HEK293 (cell line): ENCODE measurements around the gene AGAP3.

Source experiments
- YY1 ChIP-seq: fragments of 450-650 bp; formaldehyde crosslinking; IDR thresholded peaks from 2 replicates; pipeline ENCODE4 v1.5.1; 2018; ENCODE audit warnings: missing biosample characterization, missing genetic modification characterization
- ZBTB7A ChIP-seq: fragments of 450-650 bp; formaldehyde crosslinking; IDR thresholded peaks from 2 replicates; pipeline ENCODE4 v1.5.1; 2016; ENCODE audit warnings: low read depth, missing biosample characterization, missing genetic modification characterization
- ZNF121 ChIP-seq: fragments of 450-650 bp; formaldehyde crosslinking; IDR thresholded peaks from 2 replicates; pipeline ENCODE4 v1.5.1; 2016; ENCODE audit warnings: missing biosample characterization, missing genetic modification characterization
- ZNF146 ChIP-seq: fragments of 450-650 bp; formaldehyde crosslinking; IDR thresholded peaks from 2 replicates; pipeline ENCODE4 v1.5.1; 2016; ENCODE audit warnings: missing biosample characterization, missing genetic modification characterization
- TF ChIP-seq, protein P1 (sequence below): fragments of 450-650 bp; formaldehyde crosslinking; IDR thresholded peaks from 2 replicates; pipeline ENCODE4 v1.5.1; 2016; ENCODE audit warnings: missing biosample characterization, missing genetic modification characterization
- TF ChIP-seq, protein P2 (sequence below): fragments of 450-650 bp; formaldehyde crosslinking; IDR thresholded peaks from 2 replicates; pipeline ENCODE4 v1.5.1; 2016; ENCODE audit warnings: missing biosample characterization, missing genetic modification characterization
- TF ChIP-seq, protein P3 (sequence below): fragments of 450-650 bp; formaldehyde crosslinking; optimal IDR thresholded peaks from 2 replicates; pipeline ENCODE3; 2016; ENCODE audit warnings: missing biosample characterization, mild to moderate bottlenecking, missing genetic modification characterization
- TF ChIP-seq, protein P4 (sequence below): fragments of 450-650 bp; formaldehyde crosslinking; IDR thresholded peaks from 2 replicates; pipeline ENCODE4 v1.5.1; 2016; ENCODE audit warnings: missing biosample characterization, missing genetic modification characterization
- TF ChIP-seq, protein P5 (sequence below): fragments of 450-650 bp; formaldehyde crosslinking; IDR thresholded peaks from 2 replicates; pipeline ENCODE4 v1.5.1; 2016; ENCODE audit warnings: missing biosample characterization, missing genetic modification characterization

DNA sequence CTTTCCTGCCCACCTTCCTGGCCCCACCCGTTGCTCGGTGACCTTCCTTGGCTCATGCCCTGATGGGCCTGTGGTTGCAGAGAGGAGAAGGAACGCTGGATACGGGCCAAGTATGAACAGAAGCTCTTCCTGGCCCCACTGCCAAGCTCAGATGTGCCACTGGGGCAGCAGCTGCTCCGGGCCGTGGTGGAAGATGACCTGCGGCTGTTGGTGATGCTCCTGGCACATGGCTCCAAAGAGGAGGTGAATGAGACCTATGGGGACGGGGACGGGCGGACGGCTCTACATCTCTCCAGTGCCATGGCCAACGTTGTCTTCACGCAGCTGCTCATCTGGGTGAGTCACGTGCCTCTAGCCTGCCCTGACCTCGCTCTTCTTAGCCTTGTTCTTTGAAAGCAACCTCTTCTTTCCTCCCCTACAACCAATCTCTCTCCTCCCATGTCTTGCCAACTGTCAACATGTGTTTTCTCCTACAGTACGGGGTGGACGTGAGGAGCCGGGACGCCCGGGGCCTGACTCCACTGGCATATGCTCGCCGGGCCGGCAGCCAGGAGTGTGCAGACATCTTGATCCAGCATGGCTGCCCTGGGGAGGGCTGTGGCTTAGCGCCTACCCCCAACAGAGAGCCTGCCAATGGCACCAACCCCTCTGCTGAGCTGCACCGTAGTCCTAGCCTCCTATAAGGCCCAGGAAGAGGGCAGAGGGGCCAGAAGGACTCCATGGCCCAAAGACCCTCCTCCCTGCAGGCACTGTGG is 57.2 kb downstream of the AGAP3 start:
- TF ChIP-seq ZNF146 (tag by site-specific recombination) (no peak), YY1 (tag by site-specific recombination) (no peak), ZBTB7A (tag by site-specific recombination) (no peak), ZNF121 (tag by site-specific recombination) (no peak)
- TF ChIP-seq, protein P1, sequence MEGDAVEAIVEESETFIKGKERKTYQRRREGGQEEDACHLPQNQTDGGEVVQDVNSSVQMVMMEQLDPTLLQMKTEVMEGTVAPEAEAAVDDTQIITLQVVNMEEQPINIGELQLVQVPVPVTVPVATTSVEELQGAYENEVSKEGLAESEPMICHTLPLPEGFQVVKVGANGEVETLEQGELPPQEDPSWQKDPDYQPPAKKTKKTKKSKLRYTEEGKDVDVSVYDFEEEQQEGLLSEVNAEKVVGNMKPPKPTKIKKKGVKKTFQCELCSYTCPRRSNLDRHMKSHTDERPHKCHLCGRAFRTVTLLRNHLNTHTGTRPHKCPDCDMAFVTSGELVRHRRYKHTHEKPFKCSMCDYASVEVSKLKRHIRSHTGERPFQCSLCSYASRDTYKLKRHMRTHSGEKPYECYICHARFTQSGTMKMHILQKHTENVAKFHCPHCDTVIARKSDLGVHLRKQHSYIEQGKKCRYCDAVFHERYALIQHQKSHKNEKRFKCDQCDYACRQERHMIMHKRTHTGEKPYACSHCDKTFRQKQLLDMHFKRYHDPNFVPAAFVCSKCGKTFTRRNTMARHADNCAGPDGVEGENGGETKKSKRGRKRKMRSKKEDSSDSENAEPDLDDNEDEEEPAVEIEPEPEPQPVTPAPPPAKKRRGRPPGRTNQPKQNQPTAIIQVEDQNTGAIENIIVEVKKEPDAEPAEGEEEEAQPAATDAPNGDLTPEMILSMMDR (tag by site-specific recombination): no peak
- TF ChIP-seq, protein P2, sequence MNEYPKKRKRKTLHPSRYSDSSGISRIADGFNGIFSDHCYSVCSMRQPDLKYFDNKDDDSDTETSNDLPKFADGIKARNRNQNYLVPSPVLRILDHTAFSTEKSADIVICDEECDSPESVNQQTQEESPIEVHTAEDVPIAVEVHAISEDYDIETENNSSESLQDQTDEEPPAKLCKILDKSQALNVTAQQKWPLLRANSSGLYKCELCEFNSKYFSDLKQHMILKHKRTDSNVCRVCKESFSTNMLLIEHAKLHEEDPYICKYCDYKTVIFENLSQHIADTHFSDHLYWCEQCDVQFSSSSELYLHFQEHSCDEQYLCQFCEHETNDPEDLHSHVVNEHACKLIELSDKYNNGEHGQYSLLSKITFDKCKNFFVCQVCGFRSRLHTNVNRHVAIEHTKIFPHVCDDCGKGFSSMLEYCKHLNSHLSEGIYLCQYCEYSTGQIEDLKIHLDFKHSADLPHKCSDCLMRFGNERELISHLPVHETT (tag by site-specific recombination): no peak
- TF ChIP-seq, protein P3, sequence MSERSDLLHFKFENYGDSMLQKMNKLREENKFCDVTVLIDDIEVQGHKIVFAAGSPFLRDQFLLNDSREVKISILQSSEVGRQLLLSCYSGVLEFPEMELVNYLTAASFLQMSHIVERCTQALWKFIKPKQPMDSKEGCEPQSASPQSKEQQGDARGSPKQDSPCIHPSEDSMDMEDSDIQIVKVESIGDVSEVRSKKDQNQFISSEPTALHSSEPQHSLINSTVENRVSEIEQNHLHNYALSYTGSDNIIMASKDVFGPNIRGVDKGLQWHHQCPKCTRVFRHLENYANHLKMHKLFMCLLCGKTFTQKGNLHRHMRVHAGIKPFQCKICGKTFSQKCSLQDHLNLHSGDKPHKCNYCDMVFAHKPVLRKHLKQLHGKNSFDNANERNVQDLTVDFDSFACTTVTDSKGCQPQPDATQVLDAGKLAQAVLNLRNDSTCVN (tag by site-specific recombination): no peak
- TF ChIP-seq, protein P4, sequence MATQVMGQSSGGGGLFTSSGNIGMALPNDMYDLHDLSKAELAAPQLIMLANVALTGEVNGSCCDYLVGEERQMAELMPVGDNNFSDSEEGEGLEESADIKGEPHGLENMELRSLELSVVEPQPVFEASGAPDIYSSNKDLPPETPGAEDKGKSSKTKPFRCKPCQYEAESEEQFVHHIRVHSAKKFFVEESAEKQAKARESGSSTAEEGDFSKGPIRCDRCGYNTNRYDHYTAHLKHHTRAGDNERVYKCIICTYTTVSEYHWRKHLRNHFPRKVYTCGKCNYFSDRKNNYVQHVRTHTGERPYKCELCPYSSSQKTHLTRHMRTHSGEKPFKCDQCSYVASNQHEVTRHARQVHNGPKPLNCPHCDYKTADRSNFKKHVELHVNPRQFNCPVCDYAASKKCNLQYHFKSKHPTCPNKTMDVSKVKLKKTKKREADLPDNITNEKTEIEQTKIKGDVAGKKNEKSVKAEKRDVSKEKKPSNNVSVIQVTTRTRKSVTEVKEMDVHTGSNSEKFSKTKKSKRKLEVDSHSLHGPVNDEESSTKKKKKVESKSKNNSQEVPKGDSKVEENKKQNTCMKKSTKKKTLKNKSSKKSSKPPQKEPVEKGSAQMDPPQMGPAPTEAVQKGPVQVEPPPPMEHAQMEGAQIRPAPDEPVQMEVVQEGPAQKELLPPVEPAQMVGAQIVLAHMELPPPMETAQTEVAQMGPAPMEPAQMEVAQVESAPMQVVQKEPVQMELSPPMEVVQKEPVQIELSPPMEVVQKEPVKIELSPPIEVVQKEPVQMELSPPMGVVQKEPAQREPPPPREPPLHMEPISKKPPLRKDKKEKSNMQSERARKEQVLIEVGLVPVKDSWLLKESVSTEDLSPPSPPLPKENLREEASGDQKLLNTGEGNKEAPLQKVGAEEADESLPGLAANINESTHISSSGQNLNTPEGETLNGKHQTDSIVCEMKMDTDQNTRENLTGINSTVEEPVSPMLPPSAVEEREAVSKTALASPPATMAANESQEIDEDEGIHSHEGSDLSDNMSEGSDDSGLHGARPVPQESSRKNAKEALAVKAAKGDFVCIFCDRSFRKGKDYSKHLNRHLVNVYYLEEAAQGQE (tag by site-specific recombination): no peak
- TF ChIP-seq, protein P5, sequence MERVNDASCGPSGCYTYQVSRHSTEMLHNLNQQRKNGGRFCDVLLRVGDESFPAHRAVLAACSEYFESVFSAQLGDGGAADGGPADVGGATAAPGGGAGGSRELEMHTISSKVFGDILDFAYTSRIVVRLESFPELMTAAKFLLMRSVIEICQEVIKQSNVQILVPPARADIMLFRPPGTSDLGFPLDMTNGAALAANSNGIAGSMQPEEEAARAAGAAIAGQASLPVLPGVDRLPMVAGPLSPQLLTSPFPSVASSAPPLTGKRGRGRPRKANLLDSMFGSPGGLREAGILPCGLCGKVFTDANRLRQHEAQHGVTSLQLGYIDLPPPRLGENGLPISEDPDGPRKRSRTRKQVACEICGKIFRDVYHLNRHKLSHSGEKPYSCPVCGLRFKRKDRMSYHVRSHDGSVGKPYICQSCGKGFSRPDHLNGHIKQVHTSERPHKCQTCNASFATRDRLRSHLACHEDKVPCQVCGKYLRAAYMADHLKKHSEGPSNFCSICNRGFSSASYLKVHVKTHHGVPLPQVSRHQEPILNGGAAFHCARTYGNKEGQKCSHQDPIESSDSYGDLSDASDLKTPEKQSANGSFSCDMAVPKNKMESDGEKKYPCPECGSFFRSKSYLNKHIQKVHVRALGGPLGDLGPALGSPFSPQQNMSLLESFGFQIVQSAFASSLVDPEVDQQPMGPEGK (tag by site-specific recombination): no peak
